Measurements from ENCODE around the gene C13orf46.

Gene C13orf46

GRCh38 chr13:114007566-114007965, 33.7 kb upstream of the C13orf46 start:
- Histone ChIP-seq H3K27ac (replicated peaks) (no peak overlapping the region), H3K4me3 (replicated peaks; ENCODE audit: insufficient read depth, low read length) (no peak overlapping the region), H3K27me3 (ENCODE audit: insufficient read depth, poor library complexity, severe bottlenecking) (no peaks in the 10 kb centered on the region)
- DNase-seq (ENCODE audit: low read depth in 1 of 2, low spot score in 1 of 2) = no peak
- TF ChIP-seq GABPA (IDR thresholded peaks at IDR 0.05; ENCODE audit: low read depth) (no peak), CTCF (IDR thresholded peaks at IDR 0.05; ENCODE audit: insufficient read depth, low read length) (no peak), SPI1 (IDR thresholded peaks at IDR 0.05; ENCODE audit: borderline replicate concordance, low read depth) (no peak), POLR2AphosphoS5 (IDR thresholded peaks at IDR 0.05; ENCODE audit: low read depth) (no peak)
- TF ChIP-seq, protein P1, sequence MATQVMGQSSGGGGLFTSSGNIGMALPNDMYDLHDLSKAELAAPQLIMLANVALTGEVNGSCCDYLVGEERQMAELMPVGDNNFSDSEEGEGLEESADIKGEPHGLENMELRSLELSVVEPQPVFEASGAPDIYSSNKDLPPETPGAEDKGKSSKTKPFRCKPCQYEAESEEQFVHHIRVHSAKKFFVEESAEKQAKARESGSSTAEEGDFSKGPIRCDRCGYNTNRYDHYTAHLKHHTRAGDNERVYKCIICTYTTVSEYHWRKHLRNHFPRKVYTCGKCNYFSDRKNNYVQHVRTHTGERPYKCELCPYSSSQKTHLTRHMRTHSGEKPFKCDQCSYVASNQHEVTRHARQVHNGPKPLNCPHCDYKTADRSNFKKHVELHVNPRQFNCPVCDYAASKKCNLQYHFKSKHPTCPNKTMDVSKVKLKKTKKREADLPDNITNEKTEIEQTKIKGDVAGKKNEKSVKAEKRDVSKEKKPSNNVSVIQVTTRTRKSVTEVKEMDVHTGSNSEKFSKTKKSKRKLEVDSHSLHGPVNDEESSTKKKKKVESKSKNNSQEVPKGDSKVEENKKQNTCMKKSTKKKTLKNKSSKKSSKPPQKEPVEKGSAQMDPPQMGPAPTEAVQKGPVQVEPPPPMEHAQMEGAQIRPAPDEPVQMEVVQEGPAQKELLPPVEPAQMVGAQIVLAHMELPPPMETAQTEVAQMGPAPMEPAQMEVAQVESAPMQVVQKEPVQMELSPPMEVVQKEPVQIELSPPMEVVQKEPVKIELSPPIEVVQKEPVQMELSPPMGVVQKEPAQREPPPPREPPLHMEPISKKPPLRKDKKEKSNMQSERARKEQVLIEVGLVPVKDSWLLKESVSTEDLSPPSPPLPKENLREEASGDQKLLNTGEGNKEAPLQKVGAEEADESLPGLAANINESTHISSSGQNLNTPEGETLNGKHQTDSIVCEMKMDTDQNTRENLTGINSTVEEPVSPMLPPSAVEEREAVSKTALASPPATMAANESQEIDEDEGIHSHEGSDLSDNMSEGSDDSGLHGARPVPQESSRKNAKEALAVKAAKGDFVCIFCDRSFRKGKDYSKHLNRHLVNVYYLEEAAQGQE (IDR thresholded peaks at IDR 0.05; ENCODE audit: insufficient replicate concordance, low read depth) = no peak

GRCh38 chr13:114005206-114005724, 31.4 kb upstream of the C13orf46 start:
- H3K4me3 ChIP-seq (replicated peaks; ENCODE audit: insufficient read depth, low read length) = no peak overlapping the region

DNA sequence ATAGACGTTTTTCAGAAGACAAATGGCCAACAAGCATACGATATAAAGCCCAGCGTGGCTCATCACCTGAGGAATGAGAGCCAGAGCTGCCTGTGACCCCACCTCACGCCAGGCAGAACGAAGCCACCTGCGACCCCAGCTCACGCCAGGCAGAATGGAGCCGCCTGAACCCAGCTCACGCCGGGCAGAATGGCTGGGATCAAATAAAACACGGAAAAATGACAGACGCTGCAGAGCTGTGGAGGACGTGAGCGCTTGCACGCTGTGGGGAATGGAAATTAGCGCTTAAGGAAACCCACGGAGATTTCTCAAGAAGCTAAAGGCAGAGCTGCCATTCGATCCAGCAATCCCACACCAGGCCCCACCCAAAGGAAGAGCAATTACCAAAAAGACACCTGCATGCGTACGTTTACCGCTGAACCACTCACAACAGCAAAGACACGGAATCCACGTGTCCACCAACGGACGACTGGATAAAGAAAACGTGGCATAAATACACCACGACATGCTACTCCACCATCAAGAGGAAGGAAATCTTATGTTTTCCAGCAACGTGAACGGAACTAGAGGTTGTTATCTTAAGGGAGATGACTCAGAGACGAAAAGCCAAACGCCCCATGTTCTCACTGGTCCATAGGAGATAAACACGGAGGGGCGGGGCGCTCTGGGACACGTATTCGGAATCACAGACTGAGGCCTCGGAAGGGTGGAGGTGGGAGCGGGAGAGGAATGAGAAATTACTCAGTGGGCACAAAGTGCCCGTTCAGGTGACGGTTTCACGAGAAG, 30.7 kb upstream of the C13orf46 start:
- DNase-seq (ENCODE audit: low read depth in 1 of 2, low spot score in 1 of 2) = no peak
- H3K27ac ChIP-seq (replicated peaks) = no peak overlapping the region
- no peaks in the 10 kb centered on the region for H3K27me3 ChIP-seq (ENCODE audit: insufficient read depth, poor library complexity, severe bottlenecking)
- no peak overlapping the region for H3K4me3 ChIP-seq (replicated peaks; ENCODE audit: insufficient read depth, low read length)
- TF ChIP-seq, protein P1 (IDR thresholded peaks at IDR 0.05; ENCODE audit: insufficient replicate concordance, low read depth) = no peak
- TF ChIP-seq POLR2AphosphoS5 (IDR thresholded peaks at IDR 0.05; ENCODE audit: low read depth) (no peak), CTCF (IDR thresholded peaks at IDR 0.05; ENCODE audit: insufficient read depth, low read length) (no peak), GABPA (IDR thresholded peaks at IDR 0.05; ENCODE audit: low read depth) (no peak), SPI1 (IDR thresholded peaks at IDR 0.05; ENCODE audit: borderline replicate concordance, low read depth) (no peak)

More at GRCh38 chr13:114005206-114005724, 31.4 kb upstream of the C13orf46 start:
- TF ChIP-seq CTCF (IDR thresholded peaks at IDR 0.05; ENCODE audit: insufficient read depth, low read length) = no peak
- TF ChIP-seq SPI1 (IDR thresholded peaks at IDR 0.05; ENCODE audit: borderline replicate concordance, low read depth) = no peak
- TF ChIP-seq POLR2AphosphoS5 (IDR thresholded peaks at IDR 0.05; ENCODE audit: low read depth) = no peak
- TF ChIP-seq GABPA (IDR thresholded peaks at IDR 0.05; ENCODE audit: low read depth) = no peak
- TF ChIP-seq, protein P1 (IDR thresholded peaks at IDR 0.05; ENCODE audit: insufficient replicate concordance, low read depth) = no peak
- no peak overlapping the region for H3K27ac ChIP-seq (replicated peaks)
- no peaks in the 10 kb centered on the region for H3K27me3 ChIP-seq (ENCODE audit: insufficient read depth, poor library complexity, severe bottlenecking)
- DNase-seq (ENCODE audit: low read depth in 1 of 2, low spot score in 1 of 2) = no peak

All from HL-60 (cell line).